Measurements from ENCODE around the gene HOXD4.

The HOXD4 gene

DNA sequence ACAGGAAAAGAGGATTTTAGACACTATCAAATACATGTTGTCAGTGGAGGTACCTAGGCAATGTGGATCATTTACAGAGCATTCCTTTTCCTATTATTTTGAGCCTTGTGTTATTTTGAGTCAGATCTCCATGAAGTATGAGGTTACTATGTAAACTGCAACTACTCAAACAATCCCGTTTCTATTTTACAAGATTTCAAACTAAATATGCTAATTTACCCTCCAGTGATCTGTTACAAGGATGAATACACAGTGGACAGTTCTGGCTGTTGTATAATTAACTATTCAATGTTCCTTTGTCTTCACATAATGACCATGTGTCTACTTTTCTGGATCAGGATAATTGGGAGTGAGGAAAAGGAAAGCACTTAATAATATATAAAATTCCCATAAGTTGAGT is 41.7 kb downstream of the HOXD4 start:
- no peak for DNase-seq

DNA sequence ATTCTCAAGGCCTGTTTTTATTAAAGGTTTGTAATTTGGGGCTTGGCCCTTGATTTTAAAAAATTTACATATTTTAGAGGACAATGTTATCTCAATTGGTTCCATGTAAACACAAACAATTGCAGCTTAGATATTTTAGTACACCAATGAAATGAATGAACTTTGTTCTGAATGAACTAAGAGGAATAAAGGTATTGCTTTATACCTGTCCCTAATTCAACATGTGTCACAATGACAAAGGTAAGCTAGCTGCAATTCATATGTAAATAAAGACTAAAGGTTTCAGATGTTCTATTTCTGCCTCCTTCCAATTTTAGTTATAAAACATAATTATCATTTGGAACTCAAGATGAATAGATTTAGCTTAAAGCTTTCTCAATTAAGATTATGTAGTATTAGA is 48.6 kb downstream of the HOXD4 start:
- no peak for DNase-seq

GRCh38 chr2:176200971-176201370 is 49.6 kb downstream of the HOXD4 start:
- DNase-seq = no peak

GRCh38 chr2:176202491-176202890 is 51.1 kb downstream of the HOXD4 start:
- DNase-seq = no peak
